Sigmoid colon (tissue), 4 donors: Measurements from ENCODE around the gene CDX2.

Experiments used
- POLR2AphosphoS5 ChIP-seq, 4 donors: sonication (generic); formaldehyde crosslinking; IDR thresholded peaks; one replicate each; pipeline ENCODE4 v1.6.1; 2017; ENCODE audit warnings: antibody characterized with exemption in 4 of 4
- TF ChIP-seq, protein P1 (sequence below), 4 experiments: fragments of 450-650 bp in 3 of 4; fragments of 200-600 bp in 1 of 4; IDR thresholded peaks; one replicate each; pipeline ENCODE4 v1.5.1; 2016 to 2019; ENCODE audit warnings: antibody characterized with exemption in 4 of 4, mild to moderate bottlenecking in 3 of 4, moderate library complexity in 2 of 4

DNA sequence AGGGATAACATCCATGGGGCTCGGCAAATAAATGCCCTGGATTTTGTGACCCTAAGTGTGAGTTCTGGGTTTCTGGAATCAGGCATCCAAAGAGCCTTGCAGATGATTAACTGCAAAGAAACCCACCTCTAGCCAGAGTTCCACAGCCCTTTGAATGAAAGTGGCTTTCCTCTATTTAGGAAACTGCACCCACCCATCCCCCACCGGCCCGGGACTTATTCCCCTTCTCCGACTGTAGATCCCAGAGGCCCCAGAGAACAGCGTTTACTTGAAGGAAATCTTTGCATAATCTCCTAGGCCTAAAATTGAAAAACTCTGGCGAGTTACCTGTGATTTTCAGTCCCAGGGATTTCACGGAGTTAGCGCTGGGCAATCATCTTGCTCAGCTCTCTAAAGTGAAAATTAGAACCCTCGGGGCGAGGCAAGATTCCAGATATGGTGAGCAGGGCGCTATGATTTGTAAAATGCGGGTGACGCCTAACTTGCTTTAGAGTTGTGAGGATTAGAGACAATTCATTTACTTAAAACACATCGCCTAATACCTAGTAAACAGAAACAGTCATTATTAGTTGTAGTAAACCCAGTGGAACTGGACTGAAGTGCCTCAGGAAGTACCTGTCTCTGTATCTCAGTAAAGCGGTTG, 10.0 kb upstream of the CDX2 start:
- TF ChIP-seq, protein P1, sequence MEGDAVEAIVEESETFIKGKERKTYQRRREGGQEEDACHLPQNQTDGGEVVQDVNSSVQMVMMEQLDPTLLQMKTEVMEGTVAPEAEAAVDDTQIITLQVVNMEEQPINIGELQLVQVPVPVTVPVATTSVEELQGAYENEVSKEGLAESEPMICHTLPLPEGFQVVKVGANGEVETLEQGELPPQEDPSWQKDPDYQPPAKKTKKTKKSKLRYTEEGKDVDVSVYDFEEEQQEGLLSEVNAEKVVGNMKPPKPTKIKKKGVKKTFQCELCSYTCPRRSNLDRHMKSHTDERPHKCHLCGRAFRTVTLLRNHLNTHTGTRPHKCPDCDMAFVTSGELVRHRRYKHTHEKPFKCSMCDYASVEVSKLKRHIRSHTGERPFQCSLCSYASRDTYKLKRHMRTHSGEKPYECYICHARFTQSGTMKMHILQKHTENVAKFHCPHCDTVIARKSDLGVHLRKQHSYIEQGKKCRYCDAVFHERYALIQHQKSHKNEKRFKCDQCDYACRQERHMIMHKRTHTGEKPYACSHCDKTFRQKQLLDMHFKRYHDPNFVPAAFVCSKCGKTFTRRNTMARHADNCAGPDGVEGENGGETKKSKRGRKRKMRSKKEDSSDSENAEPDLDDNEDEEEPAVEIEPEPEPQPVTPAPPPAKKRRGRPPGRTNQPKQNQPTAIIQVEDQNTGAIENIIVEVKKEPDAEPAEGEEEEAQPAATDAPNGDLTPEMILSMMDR (IDR thresholded peaks at IDR 0.05) = no peak
- TF ChIP-seq POLR2AphosphoS5 (IDR thresholded peaks at IDR 0.05) = no peak
